DMS79 treated with DMSO at 0.1 percent for 48 hours (cell line): ENCODE measurements around the gene WDFY3.
A peak's percentile ranks its signal among the peaks of the same experiment; 100 is the strongest.
"Not testable (repeated sequence)": the region's sequence is repeated elsewhere in the genome, so short reads cannot be mapped to it uniquely, and the experiment has no call there.

Source experiments
- DNase-seq: peaks from one replicate; lab custom pipeline; 2025; lab: John Stamatoyannopoulos, UW

Gene WDFY3

GRCh38 chr4:84672177-84672576 lies 294.3 kb downstream of the WDFY3 start:
- no peak for DNase-seq

- no peak for DNase-seq
Measured at GRCh38 chr4:84669201-84669600, 297.3 kb downstream of the WDFY3 start.

- no peak for DNase-seq
Measured at GRCh38 chr4:84666439-84666838, 300.1 kb downstream of the WDFY3 start.

GRCh38 chr4:84664767-84665166 lies 301.7 kb downstream of the WDFY3 start:
- DNase-seq: not testable (repeated sequence)

- no peak for DNase-seq
Measured at GRCh38 chr4:84661191-84661939, 305.1 kb downstream of the WDFY3 start.

- DNase-seq: no peak
Measured at GRCh38 chr4:84660606-84661005, 305.9 kb downstream of the WDFY3 start.

- no peak for DNase-seq
Measured at GRCh38 chr4:84652478-84652877, 314.0 kb downstream of the WDFY3 start.

- DNase-seq: no peak
Measured at GRCh38 chr4:84651499-84651898, 315.0 kb downstream of the WDFY3 start.

GRCh38 chr4:84648863-84649647 lies 317.4 kb downstream of the WDFY3 start:
- DNase-seq: peak; percentile 18

GRCh38 chr4:84648178-84648577 lies 318.3 kb downstream of the WDFY3 start:
- DNase-seq: no peak

GRCh38 chr4:84647312-84647884 lies 319.1 kb downstream of the WDFY3 start:
- no peak for DNase-seq

- DNase-seq: no peak
Measured at GRCh38 chr4:84644087-84644486, 322.4 kb downstream of the WDFY3 start.

GRCh38 chr4:84639145-84639544 lies 327.3 kb downstream of the WDFY3 start:
- DNase-seq: no peak

- no peak for DNase-seq
Measured at GRCh38 chr4:84638092-84638491, 328.4 kb downstream of the WDFY3 start.

- no peak for DNase-seq
Measured at GRCh38 chr4:84634961-84635360, 331.5 kb downstream of the WDFY3 start.

- DNase-seq: no peak
Measured at GRCh38 chr4:84632092-84632491, 334.4 kb downstream of the WDFY3 start.

- DNase-seq: no peak
Measured at GRCh38 chr4:84631573-84631972, 334.9 kb downstream of the WDFY3 start.

- no peak for DNase-seq
Measured at GRCh38 chr4:84626673-84627072, 339.8 kb downstream of the WDFY3 start.

- no peak for DNase-seq
Measured at GRCh38 chr4:84623661-84624060, 342.8 kb downstream of the WDFY3 start.

GRCh38 chr4:84622959-84623358 lies 343.5 kb downstream of the WDFY3 start:
- no peak for DNase-seq
